Activated naive CD8-positive, alpha-beta T cell (primary cell): ENCODE data around the gene POLG.

Source experiments
- H3K27ac Mint-ChIP-seq: one replicate; pipeline ENCODE4 v1.8.0; 2021; ENCODE audit warnings: mixed read lengths
- H3K27me3 Mint-ChIP-seq: one replicate; pipeline ENCODE4 v1.8.0; 2021; ENCODE audit warnings: mixed read lengths
- H3K36me3 Mint-ChIP-seq: one replicate; pipeline ENCODE4 v1.8.0; 2021; ENCODE audit warnings: mixed read lengths
- H3K4me1 Mint-ChIP-seq: one replicate; pipeline ENCODE4 v1.8.0; 2021; ENCODE audit warnings: low read depth, mixed read lengths
- H3K4me3 Mint-ChIP-seq: one replicate; pipeline ENCODE4 v1.8.0; 2021; ENCODE audit warnings: mild to moderate bottlenecking, mixed read lengths
- H3K9me3 Mint-ChIP-seq: one replicate; pipeline ENCODE4 v1.8.0; 2021; ENCODE audit warnings: low read depth, mixed read lengths

Gene POLG

GRCh38 chr15:89334510-89335297 lies at the start of gene POLG:
TSS of gene POLG (minus strand) at chr15:89334824. CDS start at chr15:89333754, 1,070 bp downstream.
- peaks cover 8% of the 10 kb centered on the region for H3K36me3 Mint-ChIP-seq
- H3K27ac Mint-ChIP-seq = peak within 1 kb of the TSS; percentile 96
- peak within 1 kb of the TSS; percentile 84 for H3K4me3 Mint-ChIP-seq
- H3K9me3 Mint-ChIP-seq = no peaks in the 10 kb centered on the region
- H3K27me3 Mint-ChIP-seq = no peaks in the 10 kb centered on the region
- peaks cover 49% of the 10 kb centered on the region for H3K4me1 Mint-ChIP-seq

- H3K4me1 Mint-ChIP-seq = peaks cover 5% of the 10 kb centered on the region
- no peaks in the 10 kb centered on the region for H3K9me3 Mint-ChIP-seq
- H3K27ac Mint-ChIP-seq = no peak overlapping the region
- no peaks in the 10 kb centered on the region for H3K36me3 Mint-ChIP-seq
- peaks cover 7% of the 10 kb centered on the region for H3K27me3 Mint-ChIP-seq
- no peak overlapping the region for H3K4me3 Mint-ChIP-seq
These were observed 49.6 kb upstream of the POLG start for GRCh38 chr15:89384176-89384604.

- peaks cover 5% of the 10 kb centered on the region for H3K27me3 Mint-ChIP-seq
- H3K4me1 Mint-ChIP-seq = peaks cover 5% of the 10 kb centered on the region
- H3K4me3 Mint-ChIP-seq = no peak overlapping the region
- H3K9me3 Mint-ChIP-seq = no peaks in the 10 kb centered on the region
- H3K36me3 Mint-ChIP-seq = no peaks in the 10 kb centered on the region
- H3K27ac Mint-ChIP-seq = no peak overlapping the region
These were observed 48.9 kb upstream of the POLG start for GRCh38 chr15:89383365-89384175.

- Mint-ChIP-seq H3K27me3 (peaks cover 5% of the 10 kb centered on the region), H3K4me1 (peaks cover 9% of the 10 kb centered on the region), H3K27ac (no peak overlapping the region)
These were observed 47.5 kb upstream of the POLG start for GRCh38 chr15:89381888-89382686.

GRCh38 chr15:89381331-89381730 lies 46.7 kb upstream of the POLG start:
- H3K4me1 Mint-ChIP-seq = peaks cover 10% of the 10 kb centered on the region
- no peak overlapping the region for H3K4me3 Mint-ChIP-seq

More at GRCh38 chr15:89381888-89382686, 47.5 kb upstream of the POLG start:
- Mint-ChIP-seq H3K36me3 (no peaks in the 10 kb centered on the region), H3K4me3 (no peak overlapping the region), H3K9me3 (no peaks in the 10 kb centered on the region)

GRCh38 chr15:89379818-89380217 lies 45.2 kb upstream of the POLG start:
- Mint-ChIP-seq H3K27ac (no peak overlapping the region), H3K9me3 (no peaks in the 10 kb centered on the region), H3K27me3 (peaks cover 19% of the 10 kb centered on the region), H3K4me3 (peak overlapping the region; percentile 67), H3K4me1 (peaks cover 10% of the 10 kb centered on the region), H3K36me3 (peaks cover 2% of the 10 kb centered on the region)

More at GRCh38 chr15:89381331-89381730, 46.7 kb upstream of the POLG start:
- Mint-ChIP-seq H3K27me3 (peaks cover 10% of the 10 kb centered on the region), H3K9me3 (no peaks in the 10 kb centered on the region), H3K36me3 (peaks cover 2% of the 10 kb centered on the region), H3K27ac (no peak overlapping the region)

GRCh38 chr15:89379251-89379695 lies 44.6 kb upstream of the POLG start:
- peak overlapping the region; percentile 67 for H3K4me3 Mint-ChIP-seq
- H3K36me3 Mint-ChIP-seq = peaks cover 2% of the 10 kb centered on the region
- peaks cover 24% of the 10 kb centered on the region for H3K27me3 Mint-ChIP-seq
- no peaks in the 10 kb centered on the region for H3K9me3 Mint-ChIP-seq
- peaks cover 10% of the 10 kb centered on the region for H3K4me1 Mint-ChIP-seq
- no peak overlapping the region for H3K27ac Mint-ChIP-seq

GRCh38 chr15:89378296-89379151 lies 43.9 kb upstream of the POLG start:
- Mint-ChIP-seq H3K27ac (peak overlapping the region; percentile 58), H3K4me1 (peaks cover 10% of the 10 kb centered on the region), H3K36me3 (peaks cover 2% of the 10 kb centered on the region), H3K9me3 (no peaks in the 10 kb centered on the region), H3K4me3 (peak overlapping the region; percentile 78), H3K27me3 (peaks cover 29% of the 10 kb centered on the region)

GRCh38 chr15:89377842-89378295 lies 43.2 kb upstream of the POLG start:
- Mint-ChIP-seq H3K9me3 (no peaks in the 10 kb centered on the region), H3K4me3 (peak overlapping the region; percentile 78), H3K27ac (no peak overlapping the region), H3K4me1 (peaks cover 10% of the 10 kb centered on the region), H3K27me3 (peaks cover 29% of the 10 kb centered on the region), H3K36me3 (peaks cover 2% of the 10 kb centered on the region)

- peaks cover 2% of the 10 kb centered on the region for H3K36me3 Mint-ChIP-seq
- peaks cover 31% of the 10 kb centered on the region for H3K27me3 Mint-ChIP-seq
- H3K9me3 Mint-ChIP-seq = no peaks in the 10 kb centered on the region
- H3K4me1 Mint-ChIP-seq = peaks cover 11% of the 10 kb centered on the region
- peak overlapping the region; percentile 30 for H3K4me3 Mint-ChIP-seq
- no peak overlapping the region for H3K27ac Mint-ChIP-seq
These were observed 42.6 kb upstream of the POLG start for GRCh38 chr15:89377024-89377841.

GRCh38 chr15:89376388-89376787 lies 41.8 kb upstream of the POLG start:
- Mint-ChIP-seq H3K36me3 (peaks cover 2% of the 10 kb centered on the region), H3K4me1 (peaks cover 13% of the 10 kb centered on the region), H3K9me3 (no peaks in the 10 kb centered on the region), H3K4me3 (no peak overlapping the region), H3K27ac (no peak overlapping the region), H3K27me3 (peaks cover 34% of the 10 kb centered on the region)

GRCh38 chr15:89375093-89376005 lies 40.7 kb upstream of the POLG start:
- peaks cover 17% of the 10 kb centered on the region for H3K4me1 Mint-ChIP-seq
- peaks cover 2% of the 10 kb centered on the region for H3K36me3 Mint-ChIP-seq
- H3K27me3 Mint-ChIP-seq = peaks cover 39% of the 10 kb centered on the region
- H3K27ac Mint-ChIP-seq = no peak overlapping the region
- H3K4me3 Mint-ChIP-seq = no peak overlapping the region
- no peaks in the 10 kb centered on the region for H3K9me3 Mint-ChIP-seq
